Mucosa of gallbladder (tissue), 1 donor: ENCODE data around the gene MRS2. TPM values are rescaled to one million over a fixed set of nuclear protein-coding genes. Genes with fewer than 3 reads are reported as not detected.

Experiments used
- DNase-seq: peaks from one replicate; pipeline ENCODE4 v3.0.0-alpha.2; 2020; ENCODE audit warnings: low spot score
- total RNA-seq: library from RNA; stranded (reverse); gene quantifications from one replicate; pipeline ENCODE4 v1.2.1, GENCODE V29; 2021
- donor health status: DM: no; HTN: no; CAD: no.

The MRS2 gene
- total RNA-seq, 1 donor from 2014 or later, result 35.1 TPM

GRCh38 chr6:24430086-24430485 is 27.4 kb downstream of the MRS2 start:
- DNase-seq, result no peak

DNA sequence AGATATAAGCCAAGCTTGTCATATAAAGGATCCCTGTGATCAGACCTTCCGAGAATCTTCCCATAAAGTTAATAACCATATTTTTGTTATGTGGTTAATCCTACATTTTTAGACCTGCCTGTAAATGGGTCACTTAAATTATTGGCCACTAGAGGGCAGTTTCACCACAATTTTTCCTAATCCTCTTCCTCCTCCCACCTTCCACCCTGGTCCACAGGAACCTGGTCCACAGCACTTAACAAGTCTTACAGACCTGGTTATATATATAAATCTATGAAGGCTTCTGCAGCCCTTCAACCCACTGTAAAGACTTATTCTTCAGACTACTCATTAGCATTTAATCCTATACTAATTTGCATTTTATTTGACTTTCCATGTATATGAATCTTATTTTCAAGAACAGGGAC is 28.3 kb downstream of the MRS2 start:
- no peak for DNase-seq

GRCh38 chr6:24432611-24433010 is 29.9 kb downstream of the MRS2 start:
- DNase-seq, result no peak

- no peak for DNase-seq
Measured at GRCh38 chr6:24436979-24437378, 34.2 kb downstream of the MRS2 start.

DNA sequence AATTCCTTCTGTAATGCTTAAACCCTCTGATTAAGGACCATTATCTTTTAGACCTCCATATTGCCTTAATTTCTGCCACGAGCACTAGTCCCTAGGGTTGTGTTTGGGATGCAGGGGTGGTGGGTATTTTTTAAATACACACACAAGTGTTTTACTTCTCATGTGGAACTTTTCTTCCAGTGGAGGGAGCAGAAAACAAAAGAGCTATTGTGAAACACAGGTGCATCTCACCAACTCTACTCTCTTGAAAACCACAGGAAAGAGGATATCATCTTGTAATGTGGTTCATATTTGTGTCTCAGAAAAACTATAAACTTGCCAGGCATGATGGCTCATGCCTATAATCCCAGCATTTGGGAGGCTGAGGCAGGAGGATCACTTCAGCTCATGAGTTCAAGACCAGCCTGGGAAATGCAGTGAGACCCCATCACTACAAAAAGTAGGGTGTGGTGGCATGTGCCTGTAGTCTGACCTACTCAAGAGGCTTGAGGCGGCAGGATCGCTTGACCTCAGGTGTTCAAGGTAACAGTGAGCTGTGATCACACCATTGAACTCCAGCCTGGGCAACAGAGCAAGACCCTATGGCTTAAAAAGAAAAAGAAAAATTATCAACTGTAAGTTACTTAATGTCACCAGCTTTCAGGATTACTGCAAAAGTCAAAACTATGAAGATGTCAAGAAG is 37.3 kb downstream of the MRS2 start:
- DNase-seq, result no peak

GRCh38 chr6:24440897-24441598 is 38.3 kb downstream of the MRS2 start:
- DNase-seq, result no peak

DNA sequence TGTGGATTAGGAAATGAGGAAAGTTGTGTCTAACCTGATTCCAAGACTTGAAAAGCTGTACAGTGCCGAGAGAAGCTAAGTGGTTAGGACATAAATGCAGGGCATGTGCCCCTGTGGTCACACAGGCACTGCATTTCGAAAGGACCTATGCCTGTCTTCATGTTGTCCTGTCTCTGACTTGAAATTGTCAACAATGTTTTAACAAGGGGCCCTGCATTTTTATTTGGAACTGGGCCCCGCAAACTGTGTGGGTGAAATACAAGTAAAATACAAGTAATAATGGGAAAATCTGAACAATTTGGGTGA is 38.8 kb downstream of the MRS2 start:
- no peak for DNase-seq

DNA sequence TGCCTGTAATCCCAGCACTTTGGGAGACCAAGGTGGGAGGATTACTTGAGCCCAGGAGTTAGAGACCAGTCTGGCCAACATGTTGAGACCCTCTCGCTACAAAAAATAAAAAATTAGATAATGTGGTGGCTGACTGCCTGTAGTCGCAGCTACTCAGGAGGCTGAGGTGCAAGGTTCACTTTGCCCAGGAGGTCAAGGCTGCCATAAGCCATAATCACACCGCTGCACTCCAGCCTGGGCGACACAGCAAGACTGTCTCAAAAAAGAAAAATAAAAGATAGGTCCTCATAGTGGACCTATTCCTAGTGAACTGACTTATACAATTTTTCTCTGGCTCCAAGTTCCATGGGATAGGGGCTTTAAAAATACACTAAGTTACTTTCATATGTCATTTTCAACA is 41.9 kb downstream of the MRS2 start:
- no peak for DNase-seq

GRCh38 chr6:24445704-24446103 is 43.0 kb downstream of the MRS2 start:
- DNase-seq, result no peak

DNA sequence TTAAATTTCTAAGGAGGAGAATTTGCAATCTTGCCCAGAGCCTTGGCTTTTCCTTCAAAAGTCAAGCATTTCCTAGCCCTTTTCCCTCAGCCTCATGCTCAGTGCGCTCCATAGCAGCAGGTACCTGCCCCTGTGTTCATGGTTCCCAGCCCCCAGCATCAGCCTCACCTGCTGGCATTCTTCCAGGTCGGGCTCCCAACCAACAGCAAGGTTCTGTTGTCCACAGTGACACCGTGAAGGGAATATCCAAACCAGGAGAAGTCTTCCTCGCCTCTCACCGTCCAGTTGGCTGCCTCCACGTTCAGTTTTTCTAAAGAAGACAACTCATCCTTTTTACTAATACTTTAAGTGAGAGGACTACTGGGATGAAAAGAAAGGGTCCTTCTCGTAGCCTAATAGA is 43.9 kb downstream of the MRS2 start:
- no peak for DNase-seq

- DNase-seq, result no peak
Measured at GRCh38 chr6:24448396-24448795, 45.7 kb downstream of the MRS2 start.

- DNase-seq, result no peak
Measured at GRCh38 chr6:24448828-24449525, 46.2 kb downstream of the MRS2 start.

DNA sequence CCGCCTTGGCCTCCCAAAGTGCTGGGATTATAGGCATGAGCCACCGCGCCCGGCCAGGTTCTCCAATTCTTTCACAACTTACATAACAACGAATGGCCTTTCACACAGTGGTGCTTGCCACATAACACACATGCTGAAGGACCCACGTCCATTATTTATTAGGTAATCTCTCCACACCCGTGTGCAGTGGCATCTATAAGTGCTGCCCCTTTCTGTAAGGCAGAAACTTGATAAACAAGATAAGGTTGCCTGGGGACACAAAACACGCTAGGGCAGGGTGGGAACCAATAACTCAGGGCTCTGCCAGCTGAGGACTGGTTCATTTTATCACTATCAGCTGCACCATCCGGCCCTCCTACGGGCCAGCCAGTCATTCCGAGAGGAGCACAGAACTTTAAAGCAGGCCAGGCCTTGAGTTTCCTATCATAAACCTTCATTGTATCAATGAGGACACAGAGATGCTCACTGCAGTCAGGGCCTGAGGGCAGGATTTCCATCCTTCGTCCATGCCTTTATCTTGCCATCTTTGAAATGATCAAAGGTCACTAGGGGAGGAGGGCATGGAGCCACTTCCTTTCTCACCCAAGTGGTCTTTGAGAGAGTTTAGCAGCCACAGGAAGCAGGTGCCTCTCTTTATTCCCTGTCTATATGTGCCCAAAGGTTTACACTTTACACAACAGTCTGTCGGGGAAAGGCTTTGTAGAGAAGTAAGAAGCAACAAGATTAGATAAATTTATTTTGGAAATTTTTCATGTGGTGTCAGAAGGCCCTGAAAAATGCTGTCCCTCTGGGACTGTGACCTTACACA is 49.0 kb downstream of the MRS2 start:
- DNase-seq, result no peak

GRCh38 chr6:24453921-24454320 is 51.2 kb downstream of the MRS2 start:
- no peak for DNase-seq

DNA sequence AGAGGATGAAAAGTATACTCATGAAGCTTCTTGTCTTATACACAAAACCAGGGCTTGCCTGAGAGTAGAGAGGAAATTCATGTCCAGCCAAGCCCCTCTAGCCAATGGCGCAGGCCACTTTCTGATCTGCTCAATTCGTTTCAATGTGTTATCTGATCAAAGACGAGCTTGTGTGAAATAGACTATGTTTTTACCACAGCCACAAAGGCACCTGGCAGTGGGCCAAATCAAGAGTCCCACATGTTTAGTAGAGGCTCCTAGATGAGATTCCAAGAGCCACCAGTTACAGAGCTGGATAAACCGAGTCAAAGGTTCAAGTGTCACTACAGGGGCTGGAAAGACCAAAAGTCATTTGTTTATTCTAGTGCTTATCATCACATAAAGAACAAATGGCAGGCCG is 51.7 kb downstream of the MRS2 start:
- no peak for DNase-seq

- no peak for DNase-seq
Measured at GRCh38 chr6:24455061-24455460, 52.3 kb downstream of the MRS2 start.

DNA sequence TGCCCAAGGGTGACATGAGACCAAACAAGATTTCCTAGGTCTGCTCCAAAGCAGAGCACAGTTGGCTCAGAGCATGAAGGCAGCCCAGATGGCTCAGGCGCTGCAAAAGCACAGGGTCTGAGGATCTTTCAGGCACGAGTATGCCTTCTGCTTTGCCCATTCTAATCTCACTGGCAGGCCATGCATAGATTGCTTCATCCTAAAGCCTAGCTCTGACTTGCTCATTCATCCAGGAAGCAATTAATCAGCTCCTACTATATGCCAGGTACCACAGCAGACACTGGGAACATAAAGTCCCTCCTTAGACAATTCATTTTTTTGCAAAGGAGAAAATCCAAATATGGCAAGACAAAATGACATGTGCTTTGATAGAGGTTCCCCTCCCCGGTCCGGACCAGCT is 55.4 kb downstream of the MRS2 start:
- no peak for DNase-seq

GRCh38 chr6:24458941-24459340 is 56.2 kb downstream of the MRS2 start:
- no peak for DNase-seq

DNA sequence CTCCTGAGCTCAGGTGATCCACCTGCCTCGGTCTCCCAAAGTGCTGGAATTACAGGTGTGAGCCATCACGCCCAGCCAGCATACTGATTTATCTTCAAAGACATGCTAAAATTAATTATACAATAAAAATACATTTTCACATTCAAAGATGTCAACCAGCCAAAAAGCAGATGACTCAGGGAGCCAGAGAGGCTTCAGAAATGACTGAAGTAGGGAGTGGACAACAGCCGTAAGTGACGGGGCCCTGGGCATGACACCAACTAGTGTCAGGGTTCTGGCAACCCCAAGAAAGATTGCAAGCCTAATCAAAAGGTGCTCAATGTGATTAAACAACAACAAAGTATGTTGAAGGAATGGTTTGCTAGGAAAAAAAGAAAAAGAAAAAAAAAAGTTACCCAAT is 58.2 kb downstream of the MRS2 start:
- no peak for DNase-seq

GRCh38 chr6:24464253-24465038 is 61.7 kb downstream of the MRS2 start:
- DNase-seq, result no peak

GRCh38 chr6:24469811-24470210 is 67.1 kb downstream of the MRS2 start:
- DNase-seq, result no peak

DNA sequence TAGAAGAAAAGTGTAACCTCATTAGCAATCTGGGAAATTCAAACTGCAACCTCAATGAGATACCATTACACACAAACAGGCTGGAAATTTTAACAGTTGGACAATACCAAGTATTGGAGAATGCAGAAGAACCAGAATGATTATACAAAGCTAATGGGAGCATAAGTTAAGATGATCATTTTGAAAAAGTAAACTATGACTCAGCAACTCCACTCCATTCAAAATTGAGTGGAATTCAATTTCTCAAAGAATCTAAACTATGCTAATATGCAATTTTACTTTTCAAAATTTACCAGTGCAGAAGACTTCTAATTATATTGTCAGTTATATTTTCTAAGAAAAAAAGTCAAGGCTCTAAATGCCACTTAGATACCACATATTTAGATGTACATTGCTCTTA is 69.4 kb downstream of the MRS2 start:
- no peak for DNase-seq
